ENCODE results near the gene SGSM1.
"Not testable (repeated sequence)": the region's sequence is repeated elsewhere in the genome, so short reads cannot be mapped to it uniquely, and the experiment has no call there.

The SGSM1 gene

GRCh38 chr22:24894998-24895397 lies 89.0 kb downstream of the SGSM1 start:
- DNase-seq (ENCODE audit: low spot score) = no peak

GRCh38 chr22:24901448-24901847 lies 95.4 kb downstream of the SGSM1 start:
- DNase-seq (ENCODE audit: low spot score) = no peak

GRCh38 chr22:24905909-24906308 lies 99.9 kb downstream of the SGSM1 start:
- no peak for DNase-seq (ENCODE audit: low spot score)

- DNase-seq (ENCODE audit: low spot score) = not testable (repeated sequence)
Measured at GRCh38 chr22:24907101-24907500, 101.1 kb downstream of the SGSM1 start.

- DNase-seq (ENCODE audit: low spot score) = no peak
Measured at GRCh38 chr22:24920029-24920428, 114.0 kb downstream of the SGSM1 start.

- DNase-seq (ENCODE audit: low spot score) = no peak
Measured at GRCh38 chr22:24925586-24926427, 119.8 kb downstream of the SGSM1 start.

GRCh38 chr22:24926428-24926725 lies 120.4 kb downstream of the SGSM1 start:
- DNase-seq (ENCODE audit: low spot score) = no peak

- DNase-seq (ENCODE audit: low spot score) = no peak
Measured at GRCh38 chr22:24926849-24927579, 121.0 kb downstream of the SGSM1 start.

- no peak for DNase-seq (ENCODE audit: low spot score)
Measured at GRCh38 chr22:24928322-24928721, 122.3 kb downstream of the SGSM1 start.

GRCh38 chr22:24930678-24931077 lies 124.7 kb downstream of the SGSM1 start:
- DNase-seq (ENCODE audit: low spot score) = no peak

- no peak for DNase-seq (ENCODE audit: low spot score)
Measured at GRCh38 chr22:24935771-24936483, 129.9 kb downstream of the SGSM1 start.

- peak; percentile 49 for DNase-seq (ENCODE audit: low spot score)
Measured at GRCh38 chr22:24937114-24937513, 131.1 kb downstream of the SGSM1 start.

- DNase-seq (ENCODE audit: low spot score) = peak; percentile 62
Measured at GRCh38 chr22:24938741-24939341, 132.8 kb downstream of the SGSM1 start.

GRCh38 chr22:24942301-24942700 lies 136.3 kb downstream of the SGSM1 start:
- no peak for DNase-seq (ENCODE audit: low spot score)

GRCh38 chr22:24944217-24944937 lies 138.4 kb downstream of the SGSM1 start:
- no peak for DNase-seq (ENCODE audit: low spot score)

GRCh38 chr22:24945430-24945829 lies 139.4 kb downstream of the SGSM1 start:
- DNase-seq (ENCODE audit: low spot score) = no peak

- no peak for DNase-seq (ENCODE audit: low spot score)
Measured at GRCh38 chr22:24947383-24947782, 141.4 kb downstream of the SGSM1 start.

- DNase-seq (ENCODE audit: low spot score) = no peak
Measured at GRCh38 chr22:24947881-24948280, 141.9 kb downstream of the SGSM1 start.

GRCh38 chr22:24948356-24949202 lies 142.6 kb downstream of the SGSM1 start:
- DNase-seq (ENCODE audit: low spot score) = no peak

GRCh38 chr22:24950272-24950902 lies 144.4 kb downstream of the SGSM1 start:
- DNase-seq (ENCODE audit: low spot score) = peak; percentile 78
